Measurements from ENCODE around the gene FILIP1.

GRCh38 chr6:75501756-75502155 lies 8.2 kb upstream of the FILIP1 start:
- TF ChIP-seq CTCF (conservative IDR thresholded peaks at IDR 0.05) (no peak), ZFX (IDR thresholded peaks at IDR 0.05) (no peak)
